KOPT-K1 (cell line): ENCODE measurements around the gene MPPED2.
"Not testable (repeated sequence)": the region's sequence is repeated elsewhere in the genome, so short reads cannot be mapped to it uniquely, and the experiment has no call there.

Experiments
- H3K27ac ChIP-seq: fragments of 200-600 bp; sonication (generic); 2 replicates; pipeline ENCODE4 v1.5.1; 2016; ENCODE audit warnings: antibody characterized with exemption, mild to moderate bottlenecking, low read depth, low read length; ENCODE audit not compliant: poor library complexity, severe bottlenecking
- H3K36me3 ChIP-seq: fragments of 200-600 bp; sonication (generic); 2 replicates; pipeline ENCODE4 v1.5.1; 2017; ENCODE audit warnings: antibody characterized with exemption, mild to moderate bottlenecking, low read length, moderate library complexity; ENCODE audit not compliant: insufficient read depth
- H3K9me3 ChIP-seq: fragments of 200-600 bp; sonication (generic); 2 replicates; pipeline ENCODE4 v1.5.1; 2017; ENCODE audit warnings: antibody characterized with exemption, low read length, mild to moderate bottlenecking; ENCODE audit not compliant: insufficient read depth, poor library complexity, severe bottlenecking

Gene MPPED2

DNA sequence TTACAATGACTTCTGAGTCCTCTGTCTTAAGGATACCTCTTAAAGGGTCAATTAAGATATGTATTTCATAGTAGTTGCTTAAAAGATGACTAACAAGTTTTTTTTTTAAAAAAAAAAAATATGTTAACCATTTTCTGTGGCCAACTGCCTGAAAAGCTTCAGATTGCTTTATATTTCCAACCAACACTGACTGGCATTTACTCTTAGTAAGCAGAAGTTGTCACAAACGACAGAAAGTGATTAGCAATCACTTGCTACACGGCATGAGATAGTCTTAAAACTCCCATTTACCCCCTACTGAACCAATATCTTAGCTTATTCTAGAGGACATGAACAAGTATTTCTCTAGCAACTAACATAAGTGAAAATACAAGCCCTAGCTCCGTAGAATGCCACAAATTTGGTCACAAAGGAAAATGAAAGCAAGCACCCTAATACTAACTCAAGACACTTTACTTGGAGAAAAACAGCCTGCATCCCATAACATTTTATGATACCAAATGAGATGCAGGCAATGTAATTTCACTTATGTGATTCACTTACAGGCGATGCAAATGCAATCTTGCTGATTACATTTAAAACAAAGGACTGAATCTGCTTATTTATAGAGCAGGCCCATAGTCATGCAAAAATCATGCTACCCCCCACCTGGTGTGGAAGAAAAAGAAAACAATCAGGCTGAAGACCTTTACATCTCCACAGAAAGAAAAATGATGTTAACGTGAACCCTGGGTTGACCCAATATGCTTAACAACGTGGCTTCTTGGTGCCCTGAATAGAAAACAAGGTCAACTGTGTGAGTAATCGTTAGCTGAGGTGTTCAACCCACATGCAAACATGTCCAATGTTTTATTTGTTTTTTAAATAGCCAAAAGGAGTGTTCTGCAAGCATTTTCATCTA, 25.7 kb downstream of the MPPED2 start:
- Histone ChIP-seq H3K36me3 (no peaks in the 10 kb centered on the region), H3K9me3 (no peaks in the 10 kb centered on the region), H3K27ac (no peak overlapping the region)

DNA sequence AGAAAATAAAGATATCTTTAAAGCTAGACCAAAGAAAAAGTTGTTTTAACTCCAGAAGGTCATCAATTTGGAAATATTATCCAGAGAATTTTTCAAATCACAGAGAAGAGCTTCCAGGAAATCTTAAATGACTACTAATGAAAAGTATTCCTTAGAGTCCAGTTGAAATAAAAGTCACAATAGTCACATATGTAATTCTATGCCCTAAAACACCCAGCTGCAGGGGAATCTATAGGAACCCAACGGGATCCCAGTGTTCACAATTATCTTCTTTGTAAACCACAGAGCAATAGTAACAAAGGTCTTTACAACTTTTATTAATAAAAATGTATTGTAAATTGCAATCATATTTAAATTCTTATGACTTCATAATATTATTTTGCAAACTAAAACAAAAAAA, 27.1 kb downstream of the MPPED2 start:
- H3K36me3 ChIP-seq = no peaks in the 10 kb centered on the region
- H3K27ac ChIP-seq = no peak overlapping the region
- H3K9me3 ChIP-seq = no peaks in the 10 kb centered on the region

DNA sequence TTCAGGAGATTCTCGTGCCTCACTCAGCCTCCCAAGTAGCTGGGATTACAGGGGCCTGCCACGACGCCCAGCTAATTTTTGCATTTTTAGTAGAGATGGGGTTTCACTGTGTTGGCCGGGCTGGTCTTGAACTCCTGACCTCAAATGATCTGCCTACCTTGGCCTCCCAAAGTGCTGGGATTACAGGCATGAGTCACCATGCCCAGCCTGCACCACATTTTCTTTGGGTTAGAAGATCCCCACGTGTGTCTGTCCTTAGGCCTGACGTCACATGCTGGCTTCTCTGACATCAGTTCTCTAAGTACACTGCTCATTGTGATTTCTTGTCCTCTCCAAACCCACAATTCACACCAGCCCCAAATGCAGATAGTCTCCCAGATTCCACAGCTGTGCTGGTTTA, 31.6 kb downstream of the MPPED2 start:
- H3K27ac ChIP-seq, H3K36me3 ChIP-seq, H3K9me3 ChIP-seq: not testable (repeated sequence)

DNA sequence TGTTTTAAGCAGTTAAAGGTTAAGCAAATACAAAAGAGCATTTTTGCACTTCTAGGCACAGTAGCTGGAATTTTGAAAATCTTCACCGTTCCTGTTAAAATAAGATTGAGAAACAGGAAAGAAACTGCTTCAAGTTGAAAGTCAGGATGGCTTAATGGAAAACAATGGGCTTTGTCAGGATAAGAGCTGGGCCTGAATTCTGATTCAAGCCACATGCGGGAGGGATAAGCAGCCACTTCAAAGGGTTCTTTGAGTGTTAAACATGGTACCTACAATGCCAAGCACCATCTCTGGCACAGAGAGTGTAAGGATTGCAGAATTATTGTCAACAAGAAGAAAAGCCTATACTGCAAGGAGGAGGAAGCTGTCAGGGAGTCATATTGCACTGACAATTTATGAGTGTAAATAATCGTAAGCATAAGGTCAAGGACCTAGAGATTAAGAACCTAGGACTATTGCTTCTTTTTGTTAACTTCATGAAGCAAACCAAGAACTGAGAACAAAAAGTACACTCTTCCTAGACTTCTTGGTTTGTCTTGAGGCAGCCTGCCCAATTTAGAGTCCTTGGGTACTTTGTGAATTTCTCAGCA, 32.5 kb downstream of the MPPED2 start:
- no peak overlapping the region for H3K27ac ChIP-seq

DNA sequence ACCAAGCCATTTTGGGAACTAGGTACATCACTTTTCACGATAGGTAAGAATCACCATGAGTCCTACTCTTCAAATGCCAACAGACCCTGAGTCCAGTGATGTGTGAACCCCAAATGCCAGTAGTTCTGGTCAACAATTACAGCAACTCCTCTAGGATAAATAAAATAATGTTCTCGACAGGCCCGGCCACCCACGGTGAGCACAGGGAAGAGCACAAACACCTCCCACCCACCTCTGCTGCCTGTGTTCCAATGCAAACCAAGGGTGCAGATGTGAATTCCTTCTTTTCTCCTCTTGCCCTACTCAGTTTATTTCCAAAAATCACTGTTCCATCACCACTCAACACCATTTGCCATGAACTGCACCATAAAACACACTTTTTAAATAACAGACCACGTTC, 33.3 kb downstream of the MPPED2 start:
- Histone ChIP-seq H3K9me3 (no peaks in the 10 kb centered on the region), H3K36me3 (no peaks in the 10 kb centered on the region), H3K27ac (no peak overlapping the region)

More for the DNA sequence above, 32.5 kb downstream of the MPPED2 start:
- Histone ChIP-seq H3K9me3 (no peaks in the 10 kb centered on the region), H3K36me3 (no peaks in the 10 kb centered on the region)

DNA sequence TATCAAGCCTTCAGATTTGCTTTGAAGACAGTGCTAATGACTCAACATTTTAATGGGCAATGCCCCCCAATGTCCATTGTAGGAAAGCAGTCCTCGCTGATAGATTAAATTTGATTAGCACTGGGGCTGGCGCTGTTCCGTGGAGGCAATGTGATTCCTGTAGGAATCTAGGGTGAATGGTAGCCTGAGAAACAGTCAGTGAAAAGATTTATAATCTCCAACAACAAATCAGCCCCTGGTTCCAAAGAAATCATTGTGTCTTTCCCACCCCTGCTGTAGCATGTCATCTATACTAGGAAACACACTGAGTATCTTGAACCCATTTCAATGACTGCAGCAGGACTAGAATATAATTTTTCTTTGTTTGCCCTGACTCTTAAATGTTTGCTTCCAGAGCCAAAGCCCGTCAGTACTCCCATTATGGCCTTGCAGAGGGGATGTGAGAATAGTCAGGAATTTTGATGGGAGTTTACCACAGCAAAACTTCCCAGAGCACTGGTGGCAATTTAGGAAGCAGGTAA, 36.1 kb downstream of the MPPED2 start:
- H3K27ac ChIP-seq = no peak overlapping the region
- H3K9me3 ChIP-seq = no peaks in the 10 kb centered on the region
- no peaks in the 10 kb centered on the region for H3K36me3 ChIP-seq

DNA sequence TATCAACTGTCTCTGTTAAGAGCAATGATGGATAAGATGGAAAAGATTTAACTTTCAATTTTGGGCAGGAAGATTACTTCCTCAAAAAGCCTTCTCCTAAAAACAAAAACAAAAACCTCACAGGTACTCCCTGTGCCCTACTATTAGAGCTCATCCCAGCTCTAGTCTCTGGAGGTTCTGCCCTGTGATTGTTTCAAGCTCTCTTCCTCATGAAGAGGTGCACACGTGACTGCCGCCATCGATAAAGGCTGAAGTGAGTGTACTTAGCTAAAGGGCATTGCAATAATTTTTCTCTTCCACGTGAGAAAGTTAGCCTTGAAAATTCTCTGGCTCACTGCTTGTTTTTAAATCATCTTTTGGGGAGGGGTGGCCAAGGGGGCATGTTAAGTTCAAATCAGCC, 36.6 kb downstream of the MPPED2 start:
- Histone ChIP-seq H3K36me3 (no peaks in the 10 kb centered on the region), H3K9me3 (no peaks in the 10 kb centered on the region), H3K27ac (no peak overlapping the region)

DNA sequence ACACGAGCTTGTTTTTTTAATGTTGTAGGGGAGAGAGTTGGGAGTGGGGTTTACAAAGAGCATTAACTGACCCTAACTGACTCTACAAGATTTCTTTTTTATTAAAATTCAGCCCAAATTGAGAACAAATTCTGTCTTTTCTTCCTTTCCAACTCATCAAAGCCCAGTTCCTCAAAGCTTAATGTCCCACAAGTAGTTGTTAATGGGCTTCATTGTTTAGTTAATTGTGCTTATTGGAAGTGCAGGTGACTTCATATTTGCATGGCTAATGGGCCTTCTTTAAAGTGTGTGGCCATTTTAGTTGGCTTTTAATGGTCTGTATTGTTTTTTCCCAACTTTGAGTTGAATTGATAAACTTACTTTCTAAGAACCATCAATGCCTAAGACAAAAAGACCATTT, 39.8 kb downstream of the MPPED2 start:
- H3K36me3 ChIP-seq = no peaks in the 10 kb centered on the region

DNA sequence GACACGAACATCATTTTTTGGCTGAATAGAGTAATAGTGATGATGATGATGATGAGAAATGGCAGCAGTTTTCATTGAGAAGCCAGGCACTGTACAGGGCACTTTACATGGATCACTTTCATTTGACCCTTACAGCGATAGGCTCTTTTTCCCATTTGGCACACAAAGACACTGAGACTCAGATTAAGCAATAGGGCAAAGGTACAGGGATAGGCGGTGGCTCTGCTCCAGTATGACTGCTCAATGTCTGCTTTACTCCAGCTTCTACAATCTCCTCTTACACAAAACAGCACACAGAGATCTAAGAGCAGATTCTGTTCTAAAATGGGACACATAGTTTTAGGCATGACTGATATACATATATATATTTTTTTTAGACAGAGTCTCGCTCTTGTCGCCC, 40.6 kb downstream of the MPPED2 start:
- H3K27ac ChIP-seq = no peak overlapping the region

More for the DNA sequence above, 39.8 kb downstream of the MPPED2 start:
- no peaks in the 10 kb centered on the region for H3K9me3 ChIP-seq
- no peak overlapping the region for H3K27ac ChIP-seq

DNA sequence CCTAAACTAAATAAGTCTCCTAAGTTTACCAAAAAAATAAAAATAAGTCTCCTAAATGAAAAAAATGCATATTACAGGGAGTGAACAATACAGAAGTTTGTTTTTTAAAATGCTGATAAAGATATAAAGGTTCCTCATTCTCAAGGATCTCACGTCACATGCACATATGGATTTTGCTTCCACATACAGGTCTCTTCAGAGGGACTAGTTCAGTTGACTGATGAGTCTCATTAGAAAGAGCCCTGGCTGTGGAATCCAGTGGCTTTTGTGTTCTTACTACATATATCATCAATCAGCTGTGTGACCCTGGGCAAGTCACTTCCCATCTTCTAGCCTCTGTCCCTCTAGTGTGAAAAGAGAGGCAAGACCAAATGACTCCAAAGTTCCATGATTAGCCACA, 43.1 kb downstream of the MPPED2 start:
- H3K9me3 ChIP-seq = no peaks in the 10 kb centered on the region
- no peaks in the 10 kb centered on the region for H3K36me3 ChIP-seq
- no peak overlapping the region for H3K27ac ChIP-seq

More for the DNA sequence above, 40.6 kb downstream of the MPPED2 start:
- Histone ChIP-seq H3K9me3 (no peaks in the 10 kb centered on the region), H3K36me3 (no peaks in the 10 kb centered on the region)

DNA sequence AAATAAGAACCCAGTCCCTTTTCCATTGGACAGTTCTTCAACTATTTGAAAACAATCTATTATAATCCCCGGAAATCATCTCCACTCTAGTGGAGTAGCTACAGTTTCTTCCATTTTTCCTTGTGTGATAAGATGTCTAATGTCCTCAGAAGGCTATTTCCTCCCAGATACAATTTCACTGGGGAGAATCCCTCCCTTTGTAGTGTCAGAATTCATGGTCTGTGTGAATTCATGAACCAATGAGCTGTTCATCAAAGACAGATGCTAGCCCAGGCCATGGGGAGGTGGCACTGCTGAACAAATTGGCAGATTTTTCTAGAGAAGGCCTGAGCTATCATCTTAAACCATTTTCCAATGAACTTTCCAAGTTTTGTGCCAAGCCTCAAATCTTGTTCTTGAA, 45.4 kb downstream of the MPPED2 start:
- Histone ChIP-seq H3K9me3 (no peaks in the 10 kb centered on the region), H3K36me3 (no peaks in the 10 kb centered on the region), H3K27ac (no peak overlapping the region)

DNA sequence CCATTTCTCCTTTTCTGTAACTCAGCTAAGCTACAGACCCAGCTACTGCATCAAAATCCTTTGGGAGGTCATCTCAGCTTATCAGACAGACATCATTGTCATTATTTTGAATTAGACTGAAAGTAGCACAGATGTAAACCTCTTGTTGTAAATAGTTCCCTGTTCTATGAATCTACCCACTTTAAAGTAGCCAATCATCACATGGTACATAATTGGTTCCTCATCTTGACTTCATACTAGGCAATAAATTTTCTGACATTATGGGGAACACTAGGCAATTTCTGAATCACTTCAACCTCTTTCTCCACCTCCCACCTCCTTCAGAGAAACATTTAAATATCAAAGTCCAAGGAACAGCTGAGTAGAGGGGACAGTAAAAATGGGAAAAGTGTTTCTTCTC, 47.9 kb downstream of the MPPED2 start:
- H3K36me3 ChIP-seq = no peaks in the 10 kb centered on the region
- H3K9me3 ChIP-seq = no peaks in the 10 kb centered on the region
- no peak overlapping the region for H3K27ac ChIP-seq

DNA sequence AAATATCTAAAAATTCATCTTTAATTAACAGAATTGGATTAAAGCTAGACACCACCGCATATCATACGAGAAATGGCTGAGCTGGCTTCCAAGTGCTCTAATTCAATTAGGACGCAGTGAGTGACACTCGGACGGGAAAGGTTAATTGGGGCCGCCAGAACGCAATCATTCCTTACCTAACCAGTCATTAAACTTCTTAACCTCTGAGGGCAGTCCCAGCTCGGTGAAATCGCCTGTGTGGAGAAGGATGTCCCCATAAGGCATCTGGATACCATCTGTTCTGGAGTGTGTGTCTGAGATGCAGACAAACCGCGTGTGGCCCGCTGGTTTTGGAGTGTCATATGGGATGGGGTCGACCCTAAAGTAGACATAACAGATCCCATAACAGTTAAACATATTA, 50.3 kb downstream of the MPPED2 start:
- Histone ChIP-seq H3K27ac (no peak overlapping the region), H3K9me3 (no peaks in the 10 kb centered on the region), H3K36me3 (no peaks in the 10 kb centered on the region)

DNA sequence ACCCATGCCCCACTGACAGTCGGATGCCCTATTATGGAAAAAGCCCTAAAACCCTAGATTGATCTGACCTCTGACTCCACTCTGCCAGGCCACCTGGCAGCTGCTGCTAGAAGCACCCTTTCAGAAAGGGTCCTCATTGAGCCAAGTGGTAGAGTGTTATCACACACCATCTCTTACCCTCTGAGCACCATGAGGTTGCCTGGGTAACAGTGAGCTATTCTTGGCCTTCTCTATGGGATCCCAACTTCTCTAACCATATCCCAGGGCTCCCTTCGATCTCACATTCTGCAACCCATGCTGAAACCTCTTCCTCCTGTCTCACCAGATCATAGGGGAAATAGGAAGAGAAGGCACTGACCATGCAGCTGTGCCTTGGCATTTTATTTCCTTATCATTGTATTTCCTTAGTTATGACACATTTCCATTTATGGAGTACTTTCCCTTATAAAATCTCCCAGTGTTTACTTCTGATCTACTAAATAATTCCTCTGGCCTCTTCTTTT, 52.7 kb downstream of the MPPED2 start:
- no peak overlapping the region for H3K27ac ChIP-seq
- H3K36me3 ChIP-seq = no peaks in the 10 kb centered on the region
- no peaks in the 10 kb centered on the region for H3K9me3 ChIP-seq

DNA sequence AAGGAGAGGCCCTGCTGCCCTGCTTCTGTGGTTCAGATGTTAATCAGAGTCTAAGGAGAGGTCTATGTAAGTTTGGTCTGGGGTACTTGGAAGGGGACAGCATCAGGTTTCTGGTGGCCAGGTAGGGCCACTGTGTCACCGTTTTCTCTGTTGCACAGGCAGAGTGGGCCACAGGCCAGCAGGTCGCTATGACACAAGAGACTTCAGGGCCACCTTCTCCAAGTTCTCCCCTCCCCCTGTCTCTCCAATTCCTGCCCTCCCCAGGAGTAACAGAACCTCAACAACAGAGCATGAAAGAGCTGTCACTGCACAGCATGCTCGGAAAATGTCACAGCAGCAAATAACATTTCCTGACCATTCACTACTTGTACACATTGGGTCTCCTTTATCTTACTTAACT, 58.6 kb downstream of the MPPED2 start:
- no peaks in the 10 kb centered on the region for H3K36me3 ChIP-seq
- no peak overlapping the region for H3K27ac ChIP-seq
- H3K9me3 ChIP-seq = no peaks in the 10 kb centered on the region
